Esophagus muscularis mucosa (tissue), 4 donors: ENCODE results near the gene PTER. TPM values are rescaled to one million over a fixed set of nuclear protein-coding genes. Genes with fewer than 3 reads are reported as not detected.

Experiments used
- DNase-seq: peaks from one replicate; pipeline ENCODE4 v3.0.0-alpha.2; 2017; ENCODE audit errors: extremely low spot score
- H3K27ac ChIP-seq, 4 donors: fragments of 200-600 bp; sonication (generic); replicated peaks in 1 of 4; 1 replicate in 3 of 4; 2 replicates in 1 of 4; pipeline ENCODE4 v1.5.1; 2016 to 2019; ENCODE audit warnings: mild to moderate bottlenecking in 1 of 4
- H3K27me3 ChIP-seq, 4 donors: fragments of 200-600 bp; sonication (generic); one replicate each; pipeline versions ENCODE4 v1.5.1 to v1.6.0; 2016 to 2019
- H3K36me3 ChIP-seq, 4 donors: fragments of 200-600 bp; sonication (generic); one replicate each; pipeline ENCODE4 v1.5.1; 2016 to 2019
- H3K4me1 ChIP-seq, 4 donors: fragments of 200-600 bp; sonication (generic); one replicate each; pipeline ENCODE4 v1.5.1; 2016 to 2019
- H3K4me3 ChIP-seq, 4 donors: fragments of 200-600 bp; sonication (generic); 1 replicate in 2 of 4; 2 replicates in 2 of 4; pipeline ENCODE4 v1.5.1; 2016 to 2019; ENCODE audit warnings: mild to moderate bottlenecking in 4 of 4, moderate library complexity in 1 of 4
- H3K9me3 ChIP-seq, 4 donors: fragments of 200-600 bp; sonication (generic); 1 replicate in 3 of 4; 2 replicates in 1 of 4; pipeline ENCODE4 v1.5.1; 2016 to 2019
- CTCF ChIP-seq, 3 experiments: fragments of 200-600 bp in 2 of 3; fragments of 450-650 bp in 1 of 3; sonication (generic) in 2 of 3; IDR thresholded peaks; one replicate each; pipeline ENCODE4 v1.5.1; 2017 to 2019; ENCODE audit warnings: antibody characterized with exemption in 3 of 3, mild to moderate bottlenecking in 2 of 3, moderate library complexity in 1 of 3
- EP300 ChIP-seq: sonication (generic); formaldehyde crosslinking; IDR thresholded peaks from one replicate; pipeline ENCODE4 v1.6.1; 2017; ENCODE audit warnings: antibody characterized with exemption
- POLR2A ChIP-seq: fragments of 450-650 bp; IDR thresholded peaks from one replicate; pipeline ENCODE4 v1.6.1; 2017; ENCODE audit warnings: antibody characterized with exemption, moderate library complexity, mild to moderate bottlenecking, low read depth
- POLR2AphosphoS5 ChIP-seq, 2 donors: sonication (generic); formaldehyde crosslinking; IDR thresholded peaks; one replicate each; pipeline ENCODE4 v1.6.1; 2017; ENCODE audit warnings: antibody characterized with exemption in 2 of 2
- WGBS: methylation state at CpG from one replicate; pipeline ENCODE4 v1.1.5; 2018; 5-methylcytosine and 5-hydroxymethylcytosine counted together
- intact Hi-C: fragments of 100-400 bp; cut with DNase I; formaldehyde crosslinking; loops from one replicate; pipeline ENCODE4 v1.15.1; 2023
- total RNA-seq, 4 donors: library from RNA; depleted of rRNA; stranded (reverse); fragments of >200 nt; gene quantifications; one replicate each; pipeline versions ENCODE4 v1.1.0 to v1.2.1, GENCODE V29; 2016

Gene PTER
- total RNA-seq, 4 donors from 2014 or later: 8.1 to 10.4 (median 9.8) TPM

GRCh38 chr10:16472828-16473227 lies 36.0 kb downstream of the PTER start:
- intact Hi-C loops: no loop called here
- no peaks in the 10 kb centered on the region for H3K9me3 ChIP-seq
- 87% methylated on average over 3 of the region's 3 CpGs for WGBS
- no peak for TF ChIP-seq EP300
- no peak overlapping the region for H3K4me3 ChIP-seq
- H3K27me3 ChIP-seq: no peaks in the 10 kb centered on the region
- DNase-seq: no peak
- peaks cover 0 to 3% (median 0%) of the 10 kb centered on the region in 4 donors for H3K36me3 ChIP-seq
- no peaks in the 10 kb centered on the region for H3K4me1 ChIP-seq
- H3K27ac ChIP-seq: no peak overlapping the region

- 72% methylated on average over 1 of the region's 1 CpG for WGBS
- no peak overlapping the region for H3K27ac ChIP-seq
- H3K27me3 ChIP-seq: no peaks in the 10 kb centered on the region
- TF ChIP-seq POLR2AphosphoS5 (IDR thresholded peaks at IDR 0.05) (no peak), CTCF (IDR thresholded peaks at IDR 0.05) (no peak), POLR2A (no peak), EP300 (no peak)
- no peaks in the 10 kb centered on the region for H3K36me3 ChIP-seq
- no peaks in the 10 kb centered on the region for H3K4me1 ChIP-seq
- intact Hi-C loops: no loop called here
- DNase-seq: no peak
- no peak overlapping the region for H3K4me3 ChIP-seq
- H3K9me3 ChIP-seq: no peaks in the 10 kb centered on the region
Observed at GRCh38 chr10:16477757-16478156, 40.9 kb downstream of the PTER start.

- H3K27me3 ChIP-seq: no peaks in the 10 kb centered on the region
- 88% methylated on average over 4 of the region's 4 CpGs for WGBS
- H3K4me3 ChIP-seq: no peak overlapping the region
- no peaks in the 10 kb centered on the region for H3K36me3 ChIP-seq
- H3K27ac ChIP-seq: no peak overlapping the region
- H3K9me3 ChIP-seq: no peaks in the 10 kb centered on the region
- no peaks in the 10 kb centered on the region for H3K4me1 ChIP-seq
- no peak for DNase-seq
- TF ChIP-seq POLR2AphosphoS5 (IDR thresholded peaks at IDR 0.05): no peak
- TF ChIP-seq EP300: no peak
- TF ChIP-seq POLR2A: no peak
- TF ChIP-seq CTCF (IDR thresholded peaks at IDR 0.05): no peak
- intact Hi-C loops: no loop called here
Observed at GRCh38 chr10:16478801-16479200, 42.0 kb downstream of the PTER start.

- Histone ChIP-seq H3K4me3 (no peak overlapping the region), H3K9me3 (no peaks in the 10 kb centered on the region), H3K27ac (no peak overlapping the region), H3K36me3 (peaks cover 0 to under 1% (median 0%) of the 10 kb centered on the region in 4 donors), H3K27me3 (no peaks in the 10 kb centered on the region), H3K4me1 (no peaks in the 10 kb centered on the region)
- 71% methylated on average over 5 of the region's 5 CpGs for WGBS
- TF ChIP-seq POLR2AphosphoS5 (IDR thresholded peaks at IDR 0.05) (no peak), CTCF (IDR thresholded peaks at IDR 0.05) (no peak), EP300 (no peak), POLR2A (no peak)
- DNase-seq: no peak
- intact Hi-C loops: no loop called here
Observed at GRCh38 chr10:16481052-16481728, 44.4 kb downstream of the PTER start.

GRCh38 chr10:16483241-16483917 lies 46.6 kb downstream of the PTER start:
- Histone ChIP-seq H3K36me3 (peaks cover 0 to 20% (median 6%) of the 10 kb centered on the region in 4 donors), H3K4me1 (no peaks in the 10 kb centered on the region), H3K9me3 (no peaks in the 10 kb centered on the region), H3K27me3 (no peaks in the 10 kb centered on the region), H3K4me3 (no peak overlapping the region), H3K27ac (no peak overlapping the region)
- intact Hi-C loops: no loop called here
- WGBS: 87% methylated on average over 11 of the region's 11 CpGs
- no peak for DNase-seq
- TF ChIP-seq CTCF (IDR thresholded peaks at IDR 0.05) (no peak), EP300 (no peak), POLR2A (no peak), POLR2AphosphoS5 (IDR thresholded peaks at IDR 0.05) (no peak)
